ENCODE measurements around the gene GATA5. TPM values are rescaled to one million over a fixed set of nuclear protein-coding genes. Genes with fewer than 3 reads are reported as not detected.

Gene GATA5
- 1 to 10 TPM; 6.9 to 7.6 (median 7.3) TPM for polyA plus RNA-seq (ENCODE audit: insufficient read length in 4 of 4)

GRCh38 chr20:62475772-62476055 lies at the start of gene GATA5:
Gene GATA5 (minus strand): TSS chr20:62475995. CDS start chr20:62475521, 474 bp downstream.
- DNase-seq (ENCODE audit: low read depth in 4 of 4, low spot score in 3 of 4) = no peak

- no peak for DNase-seq (ENCODE audit: low read depth in 4 of 4, low spot score in 3 of 4)
These were observed 49.2 kb upstream of the GATA5 start for GRCh38 chr20:62525014-62525413.

GRCh38 chr20:62524505-62524911 lies 48.7 kb upstream of the GATA5 start:
- DNase-seq (ENCODE audit: low read depth in 4 of 4, low spot score in 3 of 4) = no peak

GRCh38 chr20:62523473-62524203 lies 47.8 kb upstream of the GATA5 start:
- DNase-seq (ENCODE audit: low read depth in 4 of 4, low spot score in 3 of 4) = no peak

GRCh38 chr20:62522748-62523396 lies 47.1 kb upstream of the GATA5 start:
- no peak for DNase-seq (ENCODE audit: low read depth in 4 of 4, low spot score in 3 of 4)

- no peak for DNase-seq (ENCODE audit: low read depth in 4 of 4, low spot score in 3 of 4)
These were observed 44.0 kb upstream of the GATA5 start for GRCh38 chr20:62519826-62520225.

GRCh38 chr20:62518911-62519310 lies 43.1 kb upstream of the GATA5 start:
- DNase-seq (ENCODE audit: low read depth in 4 of 4, low spot score in 3 of 4) = no peak

- no peak for DNase-seq (ENCODE audit: low read depth in 4 of 4, low spot score in 3 of 4)
These were observed 42.3 kb upstream of the GATA5 start for GRCh38 chr20:62517901-62518610.

GRCh38 chr20:62517168-62517567 lies 41.4 kb upstream of the GATA5 start:
- no peak for DNase-seq (ENCODE audit: low read depth in 4 of 4, low spot score in 3 of 4)

- DNase-seq (ENCODE audit: low read depth in 4 of 4, low spot score in 3 of 4) = no peak
These were observed 40.5 kb upstream of the GATA5 start for GRCh38 chr20:62516338-62516737.

GRCh38 chr20:62515826-62516225 lies 40.0 kb upstream of the GATA5 start:
- DNase-seq (ENCODE audit: low read depth in 4 of 4, low spot score in 3 of 4) = no peak

- no peak for DNase-seq (ENCODE audit: low read depth in 4 of 4, low spot score in 3 of 4)
These were observed 39.5 kb upstream of the GATA5 start for GRCh38 chr20:62515280-62515679.

- DNase-seq (ENCODE audit: low read depth in 4 of 4, low spot score in 3 of 4) = no peak
These were observed 38.2 kb upstream of the GATA5 start for GRCh38 chr20:62513991-62514390.

- no peak for DNase-seq (ENCODE audit: low read depth in 4 of 4, low spot score in 3 of 4)
These were observed 36.3 kb upstream of the GATA5 start for GRCh38 chr20:62511915-62512610.

- no peak for DNase-seq (ENCODE audit: low read depth in 4 of 4, low spot score in 3 of 4)
These were observed 35.6 kb upstream of the GATA5 start for GRCh38 chr20:62511300-62511914.

- no peak for DNase-seq (ENCODE audit: low read depth in 4 of 4, low spot score in 3 of 4)
These were observed 32.9 kb upstream of the GATA5 start for GRCh38 chr20:62508641-62509051.

GRCh38 chr20:62507991-62508640 lies 32.3 kb upstream of the GATA5 start:
- no peak for DNase-seq (ENCODE audit: low read depth in 4 of 4, low spot score in 3 of 4)

- DNase-seq (ENCODE audit: low read depth in 4 of 4, low spot score in 3 of 4) = no peak
These were observed 31.5 kb upstream of the GATA5 start for GRCh38 chr20:62507323-62507722.

- no peak for DNase-seq (ENCODE audit: low read depth in 4 of 4, low spot score in 3 of 4)
These were observed 31.0 kb upstream of the GATA5 start for GRCh38 chr20:62506791-62507190.

- DNase-seq (ENCODE audit: low read depth in 4 of 4, low spot score in 3 of 4) = no peak
These were observed 30.3 kb upstream of the GATA5 start for GRCh38 chr20:62506087-62506486.

All from right renal pelvis (tissue), 4 donors.